ENCODE results near the gene CEND1. TPM values are rescaled to one million over a fixed set of nuclear protein-coding genes. Genes with fewer than 3 reads are reported as not detected.
A peak's percentile ranks its signal among the peaks of the same experiment; 100 is the strongest.

Gene CEND1
- polyA plus RNA-seq, 1 donor (not counting 4 experiments of a cell fraction or from before 2014, with no cell fraction given) = not detected

GRCh38 chr11:798093-798713 is 8.3 kb upstream of the CEND1 start, which contains the start of gene SLC25A22:
Gene SLC25A22, minus strand, starts transcription at chr11:798281. Its CDS starts 3,275 bp downstream, at chr11:795006.
- TF ChIP-seq CTCF (optimal IDR thresholded peaks at IDR 0.05 in 1 of 3, IDR thresholded peaks at IDR 0.05 in 1 of 3, conservative IDR thresholded peaks at IDR 0.05 in 1 of 3; ENCODE audit: extremely low read depth in 1 of 3, insufficient read depth in 2 of 3, low read length in 3 of 3) = peak; percentile 40 to 78 (median 69)
- no peak for TF ChIP-seq EZH2 (IDR thresholded peaks at IDR 0.05; ENCODE audit: low read length)
- Histone ChIP-seq H3K9me3 (ENCODE audit: control insufficient read depth, low read depth, low read length) (no peaks in the 10 kb centered on the region), H3K36me3 (ENCODE audit: control insufficient read depth in 2 of 2, extremely low read depth in 1 of 2, insufficient read depth in 2 of 2, low read length in 2 of 2) (peaks cover 7 to 21% of the 10 kb centered on the region in 2 experiments), H3K27ac (ENCODE audit: control insufficient read depth, insufficient read depth, low read length) (peak within 1 kb of the TSS; percentile 70), H3K79me2 (ENCODE audit: control insufficient read depth, insufficient read depth, low read length) (no peaks in the 10 kb centered on the region), H3K4me2 (ENCODE audit: control insufficient read depth, extremely low read depth, insufficient read depth, low read depth, low read length) (peak within 1 kb of the TSS; percentile 96), H3K4me3 (ENCODE audit: control insufficient read depth in 2 of 3, extremely low read depth in 1 of 3, insufficient read depth in 2 of 3, low read depth in 1 of 3, low read length in 3 of 3) (peak within 1 kb of the TSS; percentile 84 to 89 (median 86)), H2AFZ (ENCODE audit: control insufficient read depth, low read length) (peak within 1 kb of the TSS; percentile 66), H4K20me1 (ENCODE audit: control insufficient read depth, extremely low read depth, insufficient read depth, low read length) (no peaks in the 10 kb centered on the region), H3K27me3 (ENCODE audit: control insufficient read depth, extremely low read depth, insufficient read depth, low read length) (no peaks in the 10 kb centered on the region), H3K4me1 (ENCODE audit: control insufficient read depth, extremely low read depth, insufficient read depth, low read length) (peaks cover 17% of the 10 kb centered on the region), H3K9ac (ENCODE audit: control insufficient read depth, extremely low read depth, insufficient read depth, low read length) (peak within 1 kb of the TSS; percentile 80), H3K9me1 (ENCODE audit: control insufficient read depth, extremely low read depth, insufficient read depth, low read length) (no peaks in the 10 kb centered on the region)
- dilution Hi-C loops (cut with MboI; ENCODE audit: extremely low pct_ligation_motif_present, low sequenced_read_pairs) = no loop called here
- FAIRE-seq = no peak
- DNase-seq (ENCODE audit: low read depth, low spot score) = no peak

- peak overlapping the region; percentile 96 for H3K4me2 ChIP-seq (ENCODE audit: control insufficient read depth, extremely low read depth, insufficient read depth, low read depth, low read length)
- TF ChIP-seq EZH2 (IDR thresholded peaks at IDR 0.05; ENCODE audit: low read length) = no peak
- TF ChIP-seq CTCF (optimal IDR thresholded peaks at IDR 0.05 in 1 of 3, IDR thresholded peaks at IDR 0.05 in 1 of 3, conservative IDR thresholded peaks at IDR 0.05 in 1 of 3; ENCODE audit: extremely low read depth in 1 of 3, insufficient read depth in 2 of 3, low read length in 3 of 3) = no peak
- peak overlapping the region; percentile 70 for H3K27ac ChIP-seq (ENCODE audit: control insufficient read depth, insufficient read depth, low read length)
- peak overlapping the region; percentile 80 for H3K9ac ChIP-seq (ENCODE audit: control insufficient read depth, extremely low read depth, insufficient read depth, low read length)
- H3K36me3 ChIP-seq (ENCODE audit: control insufficient read depth in 2 of 2, extremely low read depth in 1 of 2, insufficient read depth in 2 of 2, low read length in 2 of 2) = peaks cover 7 to 18% of the 10 kb centered on the region in 2 experiments
- peak overlapping the region; percentile 84 to 89 (median 86) for H3K4me3 ChIP-seq (ENCODE audit: control insufficient read depth in 2 of 3, extremely low read depth in 1 of 3, insufficient read depth in 2 of 3, low read depth in 1 of 3, low read length in 3 of 3)
- H3K27me3 ChIP-seq (ENCODE audit: control insufficient read depth, extremely low read depth, insufficient read depth, low read length) = no peaks in the 10 kb centered on the region
- H3K4me1 ChIP-seq (ENCODE audit: control insufficient read depth, extremely low read depth, insufficient read depth, low read length) = peaks cover 17% of the 10 kb centered on the region
- no peaks in the 10 kb centered on the region for H3K79me2 ChIP-seq (ENCODE audit: control insufficient read depth, insufficient read depth, low read length)
- H3K9me3 ChIP-seq (ENCODE audit: control insufficient read depth, low read depth, low read length) = no peaks in the 10 kb centered on the region
- DNase-seq (ENCODE audit: low read depth, low spot score) = no peak
- peak; percentile 83 for FAIRE-seq
- dilution Hi-C loops (cut with MboI; ENCODE audit: extremely low pct_ligation_motif_present, low sequenced_read_pairs) = no loop called here
- no peaks in the 10 kb centered on the region for H4K20me1 ChIP-seq (ENCODE audit: control insufficient read depth, extremely low read depth, insufficient read depth, low read length)
- peak overlapping the region; percentile 66 for H2AFZ ChIP-seq (ENCODE audit: control insufficient read depth, low read length)
- H3K9me1 ChIP-seq (ENCODE audit: control insufficient read depth, extremely low read depth, insufficient read depth, low read length) = no peaks in the 10 kb centered on the region
Measured at GRCh38 chr11:797296-798092, 7.6 kb upstream of the CEND1 start.

Data from keratinocyte (primary cell).